Fibroblast of skin of scalp (primary cell): ENCODE results near the gene DENND1C.
A peak's percentile ranks its signal among the peaks of the same experiment; 100 is the strongest.

Source experiments
- DNase-seq: peaks from one replicate; pipeline ENCODE4 v3.0.0-alpha.2; 2013

The DENND1C gene

GRCh38 chr19:6423499-6424194, 57.9 kb downstream of the DENND1C start:
- DNase-seq, result peak; percentile 49

DNA sequence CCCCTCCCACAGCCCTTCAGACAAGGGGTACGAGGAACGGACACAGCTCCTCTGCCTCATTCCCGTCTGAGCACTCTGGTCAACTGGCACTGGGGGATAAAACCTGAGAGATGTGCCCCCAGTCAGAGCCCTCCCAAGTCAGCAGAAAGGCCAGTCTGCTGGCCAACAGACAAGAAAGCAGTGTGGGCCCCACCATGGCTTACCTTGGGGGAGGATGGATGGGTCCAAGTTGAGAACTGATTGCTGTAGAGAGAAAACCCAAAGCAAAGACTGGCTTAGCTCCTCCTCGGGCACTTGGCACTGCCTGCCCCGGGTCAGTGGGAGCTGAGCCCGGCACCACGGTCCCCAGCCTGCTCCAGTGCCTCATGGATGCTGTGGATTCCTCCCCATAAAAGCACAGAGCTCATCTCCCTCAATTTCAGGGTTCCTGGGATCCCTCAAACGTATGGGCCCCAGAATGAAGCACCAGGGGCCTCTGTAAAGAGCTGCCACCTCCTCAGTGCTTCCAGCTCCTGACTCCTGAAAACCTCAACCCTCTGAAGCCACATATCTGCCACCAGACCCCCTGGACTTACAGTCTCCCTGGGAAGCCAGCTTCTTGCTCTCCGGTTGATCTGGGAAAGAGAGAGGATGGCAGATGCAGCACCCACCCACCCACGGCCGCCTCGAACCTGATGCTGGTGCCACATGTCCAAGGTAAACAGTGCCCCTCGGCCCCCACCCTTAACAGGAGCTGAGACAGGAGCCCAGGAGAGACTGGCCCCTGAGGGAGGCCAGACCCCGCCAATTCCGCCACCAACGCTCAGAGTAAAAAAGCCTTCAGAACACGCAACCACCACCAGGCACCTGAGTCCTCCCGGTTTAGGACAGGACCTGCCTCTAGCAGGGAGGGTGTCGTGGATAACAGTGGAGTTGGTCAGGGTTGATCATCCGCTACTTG, 60.2 kb downstream of the DENND1C start:
- DNase-seq, result no peak

GRCh38 chr19:6418562-6418932, 63.0 kb downstream of the DENND1C start:
- no peak for DNase-seq

GRCh38 chr19:6417713-6418561, 63.6 kb downstream of the DENND1C start:
- DNase-seq, result peak; percentile 14
